Testis (tissue), 3 donors: ENCODE measurements around the gene RARRES2. TPM values are rescaled to one million over a fixed set of nuclear protein-coding genes. Genes with fewer than 3 reads are reported as not detected.

Source experiments
- DNase-seq: peaks from one replicate; pipeline ENCODE4 v3.0.0-alpha.2; 2019
- H3K27ac ChIP-seq, 2 donors: fragments of 200-600 bp; sonication (generic); one replicate each; pipeline ENCODE4 v1.5.1; 2019
- H3K27me3 ChIP-seq: fragments of 200-600 bp; sonication (generic); one replicate; pipeline ENCODE4 v1.5.1; 2019
- H3K36me3 ChIP-seq: fragments of 200-600 bp; sonication (generic); one replicate; pipeline ENCODE4 v1.5.1; 2017; ENCODE audit warnings: low read depth; ENCODE audit errors: missing control alignments
- H3K4me1 ChIP-seq: fragments of 200-600 bp; sonication (generic); one replicate; pipeline ENCODE4 v1.5.1; 2019
- H3K4me3 ChIP-seq, 2 donors: fragments of 200-600 bp; sonication (generic); one replicate each; pipeline ENCODE4 v1.5.1; 2017 to 2019
- H3K9me3 ChIP-seq: fragments of 200-600 bp; sonication (generic); one replicate; pipeline ENCODE4 v1.5.1; 2017
- CTCF ChIP-seq, 3 experiments: fragments of 450-650 bp in 2 of 3; fragments of 200-600 bp in 1 of 3; sonication (generic) in 1 of 3; IDR thresholded peaks; one replicate each; pipeline ENCODE4 v1.5.1; 2016 to 2019; ENCODE audit warnings: antibody characterized with exemption in 3 of 3, mild to moderate bottlenecking in 2 of 3, moderate library complexity in 1 of 3
- POLR2A ChIP-seq: fragments of 450-650 bp; IDR thresholded peaks from one replicate; pipeline ENCODE4 v1.6.1; 2017; ENCODE audit warnings: antibody characterized with exemption, mild to moderate bottlenecking, moderate library complexity
- WGBS, 2 donors: methylation state at CpG; one replicate each; pipeline ENCODE4 v1.1.5; 2018; 5-methylcytosine and 5-hydroxymethylcytosine counted together
- intact Hi-C: fragments of 100-400 bp; cut with DNase I; formaldehyde crosslinking; loops from one replicate; pipeline ENCODE4 v1.15.1; 2023; ENCODE audit warnings: low total_unique reads
- polyA plus RNA-seq: library from polyadenylated mRNA; stranded (reverse); fragments of 350-450 nt; fragmentation: Illumina TruSeq; extraction: RNeasy Lipid Tissue Mini Kit (QIAGEN cat#74804); gene quantifications from one replicate; pipeline ENCODE4 v1.2.3, GENCODE V29; 2014; ENCODE audit warnings: low read depth, low replicate concordance; ENCODE audit not compliant: insufficient read depth
- total RNA-seq, 2 donors: library from RNA; depleted of rRNA; stranded (reverse); fragments of >200 nt; gene quantifications; one replicate each; pipeline ENCODE4 v1.2.3, GENCODE V29; 2016

The RARRES2 gene
- total and polyA plus RNA-seq, 3 donors from 2014 or later: 21.1 to 93.7 (median 58.8) TPM

GRCh38 chr7:150377635-150378034, 36.2 kb upstream of the RARRES2 start:
- intact Hi-C loops: no loop called here
- Histone ChIP-seq H3K4me3 (no peak overlapping the region), H3K9me3 (no peaks in the 10 kb centered on the region), H3K27me3 (no peaks in the 10 kb centered on the region), H3K4me1 (peaks cover 22% of the 10 kb centered on the region), H3K27ac (no peak overlapping the region), H3K36me3 (no peaks in the 10 kb centered on the region)
- TF ChIP-seq POLR2A: no peak
- no peak for DNase-seq
- 61 to 64% methylated on average over 4 of the region's 4 CpGs for WGBS, 2 donors

GRCh38 chr7:150377196-150377595, 35.8 kb upstream of the RARRES2 start:
- no peak for DNase-seq
- H3K36me3 ChIP-seq: no peaks in the 10 kb centered on the region
- intact Hi-C loops: no loop called here
- H3K4me1 ChIP-seq: peaks cover 22% of the 10 kb centered on the region
- no peak overlapping the region for H3K27ac ChIP-seq
- H3K4me3 ChIP-seq: no peak overlapping the region
- TF ChIP-seq CTCF (IDR thresholded peaks at IDR 0.05): no peak
- no peak for TF ChIP-seq POLR2A
- H3K27me3 ChIP-seq: no peaks in the 10 kb centered on the region
- WGBS, 2 donors: 50 to 75% methylated on average over 3 of the region's 3 CpGs
- no peaks in the 10 kb centered on the region for H3K9me3 ChIP-seq

- Histone ChIP-seq H3K27me3 (no peaks in the 10 kb centered on the region), H3K9me3 (no peaks in the 10 kb centered on the region), H3K4me3 (no peak overlapping the region), H3K27ac (no peak overlapping the region), H3K36me3 (no peaks in the 10 kb centered on the region), H3K4me1 (peaks cover 22% of the 10 kb centered on the region)
- TF ChIP-seq CTCF (IDR thresholded peaks at IDR 0.05): no peak
- no peak for TF ChIP-seq POLR2A
- intact Hi-C loops: no loop called here
- no peak for DNase-seq
- WGBS, 2 donors: 75 to 77% methylated on average over 6 of the region's 6 CpGs
These were observed 35.1 kb upstream of the RARRES2 start for GRCh38 chr7:150376560-150376959.

- peaks cover 22% of the 10 kb centered on the region for H3K4me1 ChIP-seq
These were observed 34.5 kb upstream of the RARRES2 start for GRCh38 chr7:150375662-150376521.

GRCh38 chr7:150374472-150374871, 33.0 kb upstream of the RARRES2 start:
- H3K27me3 ChIP-seq: no peaks in the 10 kb centered on the region
- no peak for DNase-seq
- intact Hi-C loops: loop anchor here (5.0 kb wide), 1 partner anchor 33 kb away; a partner anchor contains a TSS
- no peaks in the 10 kb centered on the region for H3K36me3 ChIP-seq
- no peak overlapping the region for H3K27ac ChIP-seq
- no peak for TF ChIP-seq POLR2A
- no peak for TF ChIP-seq CTCF (IDR thresholded peaks at IDR 0.05)
- H3K4me3 ChIP-seq: no peak overlapping the region
- H3K4me1 ChIP-seq: peaks cover 26% of the 10 kb centered on the region
- no peaks in the 10 kb centered on the region for H3K9me3 ChIP-seq
- 89 to 91% methylated on average over 5 of the region's 5 CpGs for WGBS, 2 donors

More at GRCh38 chr7:150375662-150376521, 34.5 kb upstream of the RARRES2 start:
- Histone ChIP-seq H3K9me3 (no peaks in the 10 kb centered on the region), H3K27ac (no peak overlapping the region), H3K36me3 (no peaks in the 10 kb centered on the region), H3K4me3 (no peak overlapping the region), H3K27me3 (no peaks in the 10 kb centered on the region)
- 86 to 87% methylated on average over 10 of the region's 10 CpGs for WGBS, 2 donors
- no peak for TF ChIP-seq CTCF (IDR thresholded peaks at IDR 0.05)
- no peak for TF ChIP-seq POLR2A
- intact Hi-C loops: no loop called here
- no peak for DNase-seq
